Endometrium (tissue), 2 donors: ENCODE measurements around the gene RGS12.

Experiments
- FAIRE-seq: peaks from 2 replicates; lab custom pipeline; 2012; peaks lifted over from hg19 to GRCh38; lab: Jason Lieb, UNC
- donor health status: control.
- donor health status: control.

RGS12 gene

GRCh38 chr4:3253808-3254207 lies 39.0 kb upstream of the RGS12 start:
- FAIRE-seq = no peak

GRCh38 chr4:3254302-3255131 lies 38.3 kb upstream of the RGS12 start:
- FAIRE-seq = no peak

- FAIRE-seq = no peak
Measured at GRCh38 chr4:3255611-3256186, 37.1 kb upstream of the RGS12 start.

GRCh38 chr4:3256230-3257102 lies 36.4 kb upstream of the RGS12 start:
- FAIRE-seq = no peak

- no peak for FAIRE-seq
Measured at GRCh38 chr4:3257103-3257555, 35.7 kb upstream of the RGS12 start.

- no peak for FAIRE-seq
Measured at GRCh38 chr4:3257556-3258482, 35.0 kb upstream of the RGS12 start.

GRCh38 chr4:3261411-3262207 lies 31.2 kb upstream of the RGS12 start:
- no peak for FAIRE-seq

- no peak for FAIRE-seq
Measured at GRCh38 chr4:3262208-3263052, 30.4 kb upstream of the RGS12 start.

GRCh38 chr4:3263053-3263875 lies 29.6 kb upstream of the RGS12 start:
- FAIRE-seq = no peak

GRCh38 chr4:3263876-3264193 lies 29.0 kb upstream of the RGS12 start:
- no peak for FAIRE-seq

GRCh38 chr4:3266076-3266475 lies 26.7 kb upstream of the RGS12 start:
- no peak for FAIRE-seq

GRCh38 chr4:3267576-3268394 lies 25.0 kb upstream of the RGS12 start:
- no peak for FAIRE-seq

GRCh38 chr4:3268395-3269104 lies 24.3 kb upstream of the RGS12 start:
- FAIRE-seq = no peak

- no peak for FAIRE-seq
Measured at GRCh38 chr4:3269105-3269927, 23.5 kb upstream of the RGS12 start.

GRCh38 chr4:3269991-3270611 lies 22.7 kb upstream of the RGS12 start:
- no peak for FAIRE-seq

GRCh38 chr4:3271131-3271530 lies 21.7 kb upstream of the RGS12 start:
- no peak for FAIRE-seq
